Activated gamma-delta T cell treated with anti-CD3 and anti-CD28 coated beads, Interleukin-2, amount 50 U/mL, for 16 hours (primary cell): ENCODE measurements around the gene ARSG.
"Not testable (repeated sequence)": the region's sequence is repeated elsewhere in the genome, so short reads cannot be mapped to it uniquely, and the experiment has no call there.

ENCODE experiments used
- DNase-seq: peaks from one replicate; pipeline ENCODE4 v3.0.0-alpha.2; 2020; ENCODE audit warnings: low read depth

Gene ARSG

DNA sequence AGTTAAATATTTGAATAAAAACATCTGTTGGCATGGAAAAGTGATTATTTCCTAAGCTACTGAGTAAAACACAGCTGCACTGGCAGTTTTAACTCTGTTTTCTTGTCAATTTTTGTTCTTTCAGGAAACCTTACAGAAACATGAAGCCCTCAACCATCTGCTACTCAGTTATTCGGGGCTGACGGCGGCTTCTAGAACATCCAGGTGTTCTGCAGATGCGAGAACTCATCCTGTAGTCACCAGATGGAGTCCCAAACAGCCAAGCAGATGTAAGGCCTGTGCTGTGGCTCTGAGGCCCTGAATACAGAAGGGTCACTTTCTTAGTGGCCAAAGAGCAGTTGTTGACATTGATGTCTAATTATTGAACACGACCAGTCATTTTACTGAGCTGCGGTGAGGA, 15.5 kb downstream of the ARSG start:
- no peak for DNase-seq

DNA sequence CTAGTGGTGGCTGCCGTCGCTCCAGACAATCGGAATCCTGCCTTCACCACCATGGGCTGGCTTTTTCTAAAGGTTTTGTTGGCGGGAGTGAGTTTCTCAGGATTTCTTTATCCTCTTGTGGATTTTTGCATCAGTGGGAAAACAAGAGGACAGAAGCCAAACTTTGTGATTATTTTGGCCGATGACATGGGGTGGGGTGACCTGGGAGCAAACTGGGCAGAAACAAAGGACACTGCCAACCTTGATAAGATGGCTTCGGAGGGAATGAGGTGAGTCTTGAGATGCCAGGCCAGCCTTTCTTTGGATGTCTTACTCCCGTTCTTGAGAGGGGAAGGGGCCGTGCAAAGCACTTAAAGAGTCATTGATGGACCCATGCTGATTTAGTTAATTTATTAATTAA, 16.1 kb downstream of the ARSG start:
- DNase-seq: no peak

GRCh38 chr17:68308486-68308885, 17.2 kb downstream of the ARSG start:
- not testable (repeated sequence) for DNase-seq

DNA sequence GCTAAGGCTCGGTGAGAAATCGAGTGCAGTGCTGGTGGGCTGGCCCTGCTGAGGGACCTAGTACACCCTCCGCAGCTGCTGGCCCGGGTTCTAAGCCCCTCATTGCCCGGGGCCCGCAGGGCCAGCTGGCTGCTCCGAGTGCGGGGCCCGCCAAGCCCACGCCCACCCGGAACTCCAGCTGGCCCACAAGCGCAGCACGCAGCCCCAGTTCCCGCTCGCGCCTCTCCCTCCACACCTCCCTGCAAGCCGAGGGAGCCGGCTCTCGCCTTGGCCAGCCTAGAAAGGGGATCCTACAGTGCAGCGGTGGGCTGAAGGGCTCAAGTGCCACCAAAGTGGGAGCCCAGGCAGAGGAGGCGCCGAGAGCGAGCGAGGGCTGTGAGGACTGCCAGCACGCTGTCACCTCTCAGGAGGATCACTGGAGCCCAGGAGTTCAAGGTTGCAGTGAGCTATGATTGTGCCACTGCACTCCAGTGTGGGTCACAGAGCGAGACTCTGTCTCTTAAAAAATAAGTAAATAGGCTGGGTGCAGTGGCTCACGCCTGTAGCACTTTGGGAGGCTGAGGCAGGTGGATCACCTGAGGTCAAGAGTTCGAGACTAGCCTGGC, 17.9 kb downstream of the ARSG start:
- DNase-seq: not testable (repeated sequence)

GRCh38 chr17:68310152-68310551, 18.9 kb downstream of the ARSG start:
- peak; percentile 21 for DNase-seq

- no peak for DNase-seq
Measured at GRCh38 chr17:68314916-68315535, 23.7 kb downstream of the ARSG start.

GRCh38 chr17:68315930-68316329, 24.6 kb downstream of the ARSG start:
- DNase-seq: no peak

GRCh38 chr17:68317458-68317857, 26.2 kb downstream of the ARSG start:
- no peak for DNase-seq

DNA sequence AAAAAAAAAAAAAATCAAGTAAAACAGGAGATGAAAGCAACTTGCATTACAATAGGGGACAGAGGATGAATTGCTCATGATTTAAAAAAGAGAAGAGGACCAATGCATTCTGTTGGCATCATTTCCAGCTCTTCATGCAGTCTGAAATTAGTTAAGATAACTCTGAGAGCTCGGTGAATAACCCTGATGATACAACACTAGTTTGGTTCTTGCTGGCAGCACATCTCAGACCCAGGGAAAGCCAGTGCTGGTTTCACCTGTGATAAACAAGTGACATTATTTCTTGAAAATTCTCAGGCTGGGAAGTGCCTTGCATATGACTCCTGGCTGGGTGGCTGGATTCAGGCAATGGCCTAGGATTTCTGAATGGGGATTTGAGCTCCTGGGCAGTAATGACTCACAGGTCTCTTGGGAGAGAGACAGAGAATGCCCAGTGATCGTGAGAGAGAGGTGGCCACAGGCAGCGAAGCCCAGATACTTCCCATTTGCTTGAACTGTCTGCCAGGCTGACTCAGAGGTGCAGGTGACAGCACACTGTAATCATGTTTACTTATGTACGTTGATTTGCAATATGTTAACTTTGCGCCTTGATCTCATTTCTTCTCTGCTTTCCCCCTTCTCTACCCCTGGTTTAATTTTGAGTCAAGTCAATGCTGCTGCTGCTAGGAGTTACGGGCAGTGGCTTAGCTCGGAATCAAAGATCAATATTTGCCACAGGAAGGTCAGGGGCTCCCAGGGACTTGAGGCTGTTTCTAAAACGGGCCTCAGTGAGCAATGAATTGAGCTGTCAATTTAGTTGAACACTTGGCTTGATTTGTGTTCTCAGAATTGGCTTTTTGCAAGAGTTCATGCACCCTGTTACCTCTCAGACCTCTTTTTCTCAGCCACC, 27.1 kb downstream of the ARSG start:
- no peak for DNase-seq

GRCh38 chr17:68319410-68320162, 28.3 kb downstream of the ARSG start:
- DNase-seq: no peak

DNA sequence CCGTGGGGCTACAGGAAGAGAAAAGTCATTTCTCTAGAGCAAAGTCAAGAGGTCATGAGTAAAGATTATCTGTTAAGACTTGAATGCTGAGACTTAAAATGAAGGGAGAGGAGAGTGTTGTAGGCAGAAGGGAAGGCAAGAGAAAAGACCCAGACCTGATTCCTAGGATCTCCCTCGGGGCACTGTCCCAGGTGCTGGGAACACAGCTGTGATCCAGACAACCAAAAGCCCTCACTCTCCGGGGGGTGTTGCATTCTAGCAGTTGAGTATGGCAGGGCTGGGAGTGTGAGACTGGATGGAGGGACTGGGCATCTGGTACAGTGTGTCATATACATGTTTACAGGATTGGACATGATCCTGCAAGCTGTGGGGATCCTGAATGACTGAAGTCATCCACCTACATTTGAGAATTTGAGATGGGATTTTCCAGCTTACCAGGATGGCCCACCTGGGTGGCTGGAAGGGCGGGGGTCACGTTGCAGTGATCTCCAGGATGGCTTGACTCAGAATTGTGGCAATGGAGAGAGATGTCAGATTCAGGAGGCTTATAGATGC, 29.1 kb downstream of the ARSG start:
- DNase-seq: no peak

GRCh38 chr17:68320943-68321555, 29.8 kb downstream of the ARSG start:
- DNase-seq: no peak

- no peak for DNase-seq
Measured at GRCh38 chr17:68321556-68321954, 30.3 kb downstream of the ARSG start.

- no peak for DNase-seq
Measured at GRCh38 chr17:68322630-68323029, 31.3 kb downstream of the ARSG start.

- no peak for DNase-seq
Measured at GRCh38 chr17:68324114-68324513, 32.8 kb downstream of the ARSG start.

GRCh38 chr17:68324654-68325336, 33.5 kb downstream of the ARSG start:
- DNase-seq: no peak

GRCh38 chr17:68325961-68326360, 34.7 kb downstream of the ARSG start:
- no peak for DNase-seq

DNA sequence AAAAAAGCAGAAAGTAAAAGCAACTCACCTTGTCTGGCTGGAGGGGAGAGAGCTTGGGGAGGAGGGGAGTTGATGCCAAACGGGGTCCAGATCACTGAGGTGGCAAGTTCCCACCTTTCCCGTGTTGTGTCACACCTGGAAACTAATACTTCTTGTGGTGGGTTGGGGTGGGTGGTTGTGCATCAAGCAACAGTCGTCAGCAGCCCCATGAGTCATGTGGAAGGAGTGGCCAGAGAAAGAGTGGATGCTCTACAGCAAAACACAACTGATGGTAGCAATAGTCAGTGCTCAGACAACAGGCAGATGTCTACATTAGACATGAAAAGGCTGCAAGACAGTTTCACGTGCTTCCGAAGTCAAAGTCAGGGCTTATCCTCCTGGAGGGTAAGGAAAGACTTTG, 35.4 kb downstream of the ARSG start:
- no peak for DNase-seq

DNA sequence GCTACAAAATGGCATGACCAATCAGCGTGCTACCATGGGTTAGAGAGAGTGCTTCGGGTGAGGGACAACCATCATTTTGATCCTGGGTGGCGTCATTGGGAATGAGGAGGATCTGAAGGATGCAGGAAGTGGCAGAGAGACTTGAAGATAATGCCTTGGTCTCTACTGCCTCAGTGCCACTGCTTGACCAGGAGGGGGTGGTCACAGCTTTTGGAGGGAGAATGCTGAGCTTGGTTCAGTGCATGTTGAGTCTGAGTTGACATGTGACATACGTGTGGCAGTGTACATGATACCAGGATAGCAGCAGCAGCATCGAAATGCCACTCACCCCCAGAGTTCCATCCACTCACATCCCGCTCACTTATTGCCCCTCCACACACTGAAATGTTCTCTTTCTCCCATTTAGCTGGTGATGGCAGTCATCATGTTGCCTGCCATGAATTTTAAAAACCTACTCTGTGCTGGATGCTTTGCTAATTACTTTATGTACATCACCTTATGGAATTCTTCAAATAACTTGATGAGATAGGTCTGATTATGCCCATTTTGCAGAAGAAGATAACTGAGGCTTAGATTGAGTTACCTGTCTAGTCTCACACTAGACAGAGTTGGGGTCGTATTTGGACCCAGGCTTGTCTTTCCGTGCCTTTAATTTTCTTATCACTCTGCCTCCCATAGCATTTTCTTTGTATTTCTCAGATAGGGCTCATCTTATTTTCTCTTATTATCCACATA, 36.7 kb downstream of the ARSG start:
- DNase-seq: no peak

GRCh38 chr17:68328676-68329075, 37.4 kb downstream of the ARSG start:
- no peak for DNase-seq
